Stimulated activated CD4-positive, alpha-beta T cell treated with anti-CD3 and anti-CD28 coated beads, Interleukin-1b, Interleukin-23, amount 100 ng/mL, for 24 hours (primary cell): ENCODE measurements around the gene CYTH4.

Experiments used
- DNase-seq, 4 experiments: peaks; one replicate each; pipeline ENCODE4 v3.0.0-alpha.2; 2020; ENCODE audit warnings: low read depth in 4 of 4, low spot score in 1 of 4

CYTH4 gene

GRCh38 chr22:37343863-37344734 is 61.8 kb downstream of the CYTH4 start:
- no peak for DNase-seq

GRCh38 chr22:37344735-37345449 is 62.6 kb downstream of the CYTH4 start:
- DNase-seq, result no peak

- DNase-seq, result no peak
Observed at GRCh38 chr22:37345863-37346504, 63.7 kb downstream of the CYTH4 start.

GRCh38 chr22:37346505-37346895 is 64.2 kb downstream of the CYTH4 start:
- DNase-seq, result no peak

- no peak for DNase-seq
Observed at GRCh38 chr22:37349043-37349814, 66.9 kb downstream of the CYTH4 start.

- no peak for DNase-seq
Observed at GRCh38 chr22:37351232-37351631, 68.9 kb downstream of the CYTH4 start.

- DNase-seq, result no peak
Observed at GRCh38 chr22:37352481-37352880, 70.2 kb downstream of the CYTH4 start.

- DNase-seq, result no peak
Observed at GRCh38 chr22:37353839-37354238, 71.5 kb downstream of the CYTH4 start.

- DNase-seq, result no peak
Observed at GRCh38 chr22:37354261-37354660, 72.0 kb downstream of the CYTH4 start.

- DNase-seq, result no peak
Observed at GRCh38 chr22:37354670-37355069, 72.4 kb downstream of the CYTH4 start.

- DNase-seq, result no peak
Observed at GRCh38 chr22:37355174-37355573, 72.9 kb downstream of the CYTH4 start.

GRCh38 chr22:37356922-37357321 is 74.6 kb downstream of the CYTH4 start:
- no peak for DNase-seq

- DNase-seq, result no peak
Observed at GRCh38 chr22:37357446-37358075, 75.3 kb downstream of the CYTH4 start.

GRCh38 chr22:37358386-37358785 is 76.1 kb downstream of the CYTH4 start:
- DNase-seq, result no peak

- DNase-seq, result no peak
Observed at GRCh38 chr22:37358917-37359316, 76.6 kb downstream of the CYTH4 start.

- no peak for DNase-seq
Observed at GRCh38 chr22:37362621-37363020, 80.3 kb downstream of the CYTH4 start.

- no peak for DNase-seq
Observed at GRCh38 chr22:37363261-37363992, 81.1 kb downstream of the CYTH4 start.
